Neuronal stem cell (in vitro differentiated cells): ENCODE measurements around the gene CYP27B1.

Experiments
- DNase-seq: peaks from one replicate; pipeline ENCODE4 v3.0.0-alpha.2; 2013; ENCODE audit warnings: low spot score
- H2AFZ ChIP-seq: one replicate; pipeline ENCODE4 v1.6.1; 2013; ENCODE audit warnings: mild to moderate bottlenecking, low read length, inconsistent platforms
- H2AK5ac ChIP-seq: 2 replicates; pipeline ENCODE4 v1.6.1; 2013; ENCODE audit warnings: low read depth, mild to moderate bottlenecking, inconsistent platforms, low read length, moderate library complexity, mixed read lengths
- H2BK120ac ChIP-seq: 2 replicates; pipeline ENCODE4 v1.6.1; 2013; ENCODE audit warnings: low read depth, mild to moderate bottlenecking, inconsistent platforms, low read length, moderate library complexity, mixed read lengths
- H2BK12ac ChIP-seq: one replicate; pipeline ENCODE4 v1.6.1; 2013; ENCODE audit warnings: low read length, inconsistent platforms
- H2BK15ac ChIP-seq: 2 replicates; pipeline ENCODE4 v1.6.1; 2013; ENCODE audit warnings: mild to moderate bottlenecking, low read length, inconsistent platforms, mixed read lengths
- H2BK5ac ChIP-seq: one replicate; pipeline ENCODE4 v1.6.1; 2013; ENCODE audit warnings: inconsistent platforms, mild to moderate bottlenecking, low read length, moderate library complexity
- H3K14ac ChIP-seq: one replicate; pipeline ENCODE4 v1.6.1; 2013; ENCODE audit warnings: low read length, inconsistent platforms
- H3K18ac ChIP-seq: 2 replicates; pipeline ENCODE4 v1.6.1; 2013; ENCODE audit warnings: low read length, inconsistent platforms
- H3K23ac ChIP-seq: 2 replicates; pipeline ENCODE4 v1.6.1; 2013; ENCODE audit warnings: low read depth, mild to moderate bottlenecking, mixed read lengths, low read length, inconsistent platforms; ENCODE audit not compliant: poor library complexity
- H3K27ac ChIP-seq: replicated peaks from 3 replicates; pipeline ENCODE4 v1.5.1; 2013; ENCODE audit warnings: low read length, inconsistent platforms
- H3K27me3 ChIP-seq, 3 experiments: 2 replicates each; pipeline ENCODE4 v1.6.1; 2013; ENCODE audit warnings: low read length in 3 of 3, mild to moderate bottlenecking in 2 of 3, inconsistent platforms in 1 of 3, low read depth in 1 of 3, mixed read lengths in 1 of 3, moderate library complexity in 1 of 3; ENCODE audit not compliant: control insufficient read depth in 3 of 3, insufficient read depth in 3 of 3
- H3K36me3 ChIP-seq, 2 donors: replicated peaks in 1 of 2; 2 replicates each; pipeline ENCODE4 v1.6.1; 2013; ENCODE audit warnings: low read length in 2 of 2; ENCODE audit not compliant: control insufficient read depth in 2 of 2, insufficient read depth in 2 of 2
- H3K4ac ChIP-seq: 2 replicates; pipeline ENCODE4 v1.6.1; 2013; ENCODE audit warnings: inconsistent platforms, mild to moderate bottlenecking, low read length, moderate library complexity
- H3K4me1 ChIP-seq, 2 donors: 1 replicate in 1 of 2; 2 replicates in 1 of 2; pipeline ENCODE4 v1.6.1; 2013; ENCODE audit warnings: low read length in 2 of 2, low read depth in 1 of 2; ENCODE audit not compliant: control insufficient read depth in 2 of 2, insufficient read depth in 1 of 2
- H3K4me2 ChIP-seq: one replicate; pipeline ENCODE4 v1.6.1; 2013; ENCODE audit warnings: mild to moderate bottlenecking, low read length, inconsistent platforms; ENCODE audit not compliant: insufficient read depth, poor library complexity, severe bottlenecking
- H3K4me3 ChIP-seq, 2 donors: 2 replicates each; pipeline ENCODE4 v1.5.1; 2013; ENCODE audit warnings: low read length in 2 of 2, mild to moderate bottlenecking in 2 of 2, inconsistent platforms in 1 of 2, moderate library complexity in 1 of 2
- H3K79me1 ChIP-seq: one replicate; pipeline ENCODE4 v1.6.1; 2013; ENCODE audit warnings: low read depth, mild to moderate bottlenecking, inconsistent platforms, low read length, moderate library complexity
- H3K9ac ChIP-seq: one replicate; pipeline ENCODE4 v1.6.1; 2013; ENCODE audit warnings: mild to moderate bottlenecking, low read depth, low read length, inconsistent platforms; ENCODE audit not compliant: poor library complexity
- H3K9me3 ChIP-seq, 2 donors: replicated peaks in 1 of 2; 2 replicates each; pipeline versions ENCODE3 to v1.6.1; 2013; ENCODE audit warnings: low read length in 2 of 2, mild to moderate bottlenecking in 2 of 2, inconsistent platforms in 1 of 2, low read depth in 1 of 2, mixed read lengths in 1 of 2, moderate library complexity in 1 of 2; ENCODE audit not compliant: control insufficient read depth in 2 of 2, insufficient read depth in 1 of 2
- H4K8ac ChIP-seq: one replicate; pipeline ENCODE4 v1.6.1; 2013; ENCODE audit warnings: low read depth, mild to moderate bottlenecking, inconsistent platforms, low read length, moderate library complexity
- H4K91ac ChIP-seq: one replicate; pipeline ENCODE4 v1.6.1; 2013; ENCODE audit warnings: low read length, low read depth, mild to moderate bottlenecking, inconsistent platforms; ENCODE audit not compliant: poor library complexity
- WGBS, 2 donors: extraction: QIAGEN DNeasy Blood & Tissue Kit; methylation state at CpG; one replicate each; pipeline ENCODE4 v1.1.7; 2013; ENCODE audit warnings: missing lambda C conversion rate in 2 of 2, mixed read lengths in 1 of 2; ENCODE audit not compliant: insufficient read length in 2 of 2, insufficient replicate concordance in 1 of 2; ENCODE audit errors: extremely low coverage in 2 of 2; 5-methylcytosine and 5-hydroxymethylcytosine counted together

CYP27B1 gene

DNA sequence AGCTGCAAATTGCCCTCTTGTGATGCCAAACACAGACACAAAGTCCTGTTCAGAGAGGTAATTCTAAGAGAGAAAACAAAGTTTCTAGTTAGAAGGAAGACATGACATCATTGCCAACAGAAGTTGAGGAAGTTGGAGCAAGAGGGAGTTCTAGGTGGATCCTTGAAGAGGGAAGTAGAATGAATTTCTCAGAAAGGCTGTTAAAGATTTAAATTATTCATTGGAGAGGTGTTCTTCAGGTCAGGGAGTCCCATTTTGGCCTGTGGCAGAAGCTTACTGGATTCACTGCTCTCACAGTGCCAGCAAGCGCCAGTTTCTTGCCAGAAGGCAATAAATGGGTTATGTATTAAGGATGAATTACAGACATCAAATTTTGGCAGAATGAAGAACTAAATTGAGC, 31.1 kb upstream of the CYP27B1 start:
- H2AFZ ChIP-seq, result no peak overlapping the region
- H2BK120ac ChIP-seq, result no peak overlapping the region
- H3K4me2 ChIP-seq, result no peak overlapping the region
- no peaks in the 10 kb centered on the region for H3K9me3 ChIP-seq
- H3K4ac ChIP-seq, result no peak overlapping the region
- H2BK5ac ChIP-seq, result no peak overlapping the region
- no peak overlapping the region for H2BK12ac ChIP-seq
- no peak overlapping the region for H3K9ac ChIP-seq
- no peak for DNase-seq
- H3K79me1 ChIP-seq, result no peaks in the 10 kb centered on the region
- H4K8ac ChIP-seq, result no peak overlapping the region
- no peak overlapping the region for H3K23ac ChIP-seq
- H3K18ac ChIP-seq, result no peak overlapping the region
- H3K27me3 ChIP-seq, result no peaks in the 10 kb centered on the region
- no peak overlapping the region for H3K4me3 ChIP-seq
- H2BK15ac ChIP-seq, result no peak overlapping the region
- peaks cover 19 to 88% of the 10 kb centered on the region in 2 donors for H3K36me3 ChIP-seq
- H3K27ac ChIP-seq, result no peak overlapping the region
- no CpG with 5 or more reads among the region's 1 CpG for WGBS, 2 donors
- H3K4me1 ChIP-seq, result no peaks in the 10 kb centered on the region
- no peak overlapping the region for H3K14ac ChIP-seq
- no peak overlapping the region for H2AK5ac ChIP-seq
- no peak overlapping the region for H4K91ac ChIP-seq

DNA sequence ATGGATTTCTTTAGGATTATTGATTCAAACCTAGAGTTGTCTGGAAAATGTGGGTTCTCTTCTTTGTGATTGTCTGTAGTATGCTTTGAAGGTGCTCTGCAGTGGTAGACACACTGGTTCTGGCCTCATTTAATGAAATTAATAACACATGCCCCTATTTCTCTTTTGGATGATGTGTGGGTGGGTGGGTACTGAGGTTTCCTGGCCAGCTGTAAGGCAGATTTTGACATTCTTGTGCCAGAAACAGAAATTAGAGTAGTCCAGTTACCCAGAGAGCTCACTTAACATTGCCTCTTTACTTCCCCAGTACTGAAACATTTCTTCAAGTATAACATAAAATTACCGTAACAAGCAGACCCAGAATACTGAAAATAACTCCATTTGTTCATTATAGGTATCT, 30.1 kb upstream of the CYP27B1 start:
- WGBS, 2 donors, result no CpG with 5 or more reads among the region's 1 CpG
- no peak overlapping the region for H3K4me2 ChIP-seq
- H2AFZ ChIP-seq, result no peak overlapping the region
- no peak overlapping the region for H3K14ac ChIP-seq
- no peak overlapping the region for H3K4ac ChIP-seq
- no peak overlapping the region for H2AK5ac ChIP-seq
- H2BK120ac ChIP-seq, result no peak overlapping the region
- H2BK12ac ChIP-seq, result no peak overlapping the region
- H4K91ac ChIP-seq, result no peak overlapping the region
- no peak overlapping the region for H4K8ac ChIP-seq
- H3K4me3 ChIP-seq, result no peak overlapping the region
- no peaks in the 10 kb centered on the region for H3K27me3 ChIP-seq
- no peak overlapping the region for H3K18ac ChIP-seq
- no peaks in the 10 kb centered on the region for H3K9me3 ChIP-seq
- H3K4me1 ChIP-seq, result no peaks in the 10 kb centered on the region
- DNase-seq, result no peak
- H3K27ac ChIP-seq, result no peak overlapping the region
- H3K79me1 ChIP-seq, result no peaks in the 10 kb centered on the region
- peaks cover 20 to 88% of the 10 kb centered on the region in 2 donors for H3K36me3 ChIP-seq
- H2BK5ac ChIP-seq, result no peak overlapping the region
- no peak overlapping the region for H3K9ac ChIP-seq
- H3K23ac ChIP-seq, result no peak overlapping the region
- no peak overlapping the region for H2BK15ac ChIP-seq

DNA sequence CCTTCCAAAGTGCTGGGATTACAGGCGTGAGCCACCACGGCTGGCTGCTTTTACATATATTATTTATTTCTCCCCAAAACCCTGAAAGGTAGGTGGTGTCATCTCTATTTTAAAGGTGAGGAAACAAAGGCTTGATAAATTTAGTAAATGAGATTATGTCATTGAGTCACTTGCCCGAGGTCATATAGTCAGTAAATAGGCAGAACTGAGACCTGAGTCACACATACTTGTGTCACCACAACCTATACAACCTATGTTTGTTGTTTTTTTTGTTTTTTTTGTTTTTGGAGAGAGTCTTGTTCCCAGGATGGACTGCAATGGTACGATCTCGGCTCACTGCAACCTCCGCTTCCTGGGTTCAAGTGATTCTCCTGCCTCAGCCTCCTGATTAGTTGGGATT, 28.5 kb upstream of the CYP27B1 start:
- Histone ChIP-seq H4K8ac (no peak overlapping the region), H3K23ac (no peak overlapping the region), H3K79me1 (no peaks in the 10 kb centered on the region), H2BK5ac (no peak overlapping the region), H2BK15ac (no peak overlapping the region), H3K27me3 (no peaks in the 10 kb centered on the region), H3K4me2 (no peak overlapping the region), H3K18ac (no peak overlapping the region), H4K91ac (no peak overlapping the region), H3K36me3 (peaks cover 19 to 92% of the 10 kb centered on the region in 2 donors), H2AFZ (no peak overlapping the region), H3K4ac (no peak overlapping the region), H3K27ac (no peak overlapping the region), H3K4me3 (no peak overlapping the region), H2AK5ac (no peak overlapping the region), H3K14ac (no peak overlapping the region), H2BK12ac (no peak overlapping the region), H3K9ac (no peak overlapping the region), H3K4me1 (no peaks in the 10 kb centered on the region), H2BK120ac (no peak overlapping the region), H3K9me3 (no peaks in the 10 kb centered on the region)
- WGBS, 2 donors, result no CpG with 5 or more reads among the region's 6 CpGs
- DNase-seq, result no peak

DNA sequence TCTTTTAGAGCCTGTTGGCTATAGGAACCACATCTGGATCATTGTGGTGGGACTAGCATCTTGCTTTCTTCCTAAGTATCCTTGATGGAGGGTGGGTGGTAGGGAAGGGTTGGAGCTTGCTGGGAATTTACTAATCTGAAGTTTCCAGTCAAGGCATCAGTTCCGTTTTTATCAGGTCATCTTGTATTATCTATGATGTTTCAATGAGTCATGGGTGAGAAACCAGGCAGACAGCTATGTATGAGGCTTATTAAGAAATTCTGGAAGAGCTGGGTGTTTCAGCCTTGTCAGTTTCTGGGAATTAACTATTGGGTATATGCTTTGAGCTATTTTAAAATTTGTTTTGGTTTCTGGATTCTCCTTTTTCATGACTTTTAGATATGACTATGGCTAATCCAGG, 27.0 kb upstream of the CYP27B1 start:
- Histone ChIP-seq H2BK15ac (no peak overlapping the region), H3K36me3 (peaks cover 19 to 92% of the 10 kb centered on the region in 2 donors), H3K27me3 (no peaks in the 10 kb centered on the region), H3K18ac (no peak overlapping the region), H2BK5ac (no peak overlapping the region), H2BK120ac (no peak overlapping the region), H3K9ac (no peak overlapping the region), H3K4ac (no peak overlapping the region), H3K9me3 (no peaks in the 10 kb centered on the region), H4K91ac (no peak overlapping the region), H2AK5ac (no peak overlapping the region), H3K23ac (no peak overlapping the region), H3K14ac (no peak overlapping the region), H3K79me1 (no peaks in the 10 kb centered on the region), H3K4me2 (no peak overlapping the region), H2AFZ (no peak overlapping the region), H3K4me1 (no peaks in the 10 kb centered on the region), H2BK12ac (no peak overlapping the region), H3K4me3 (no peak overlapping the region), H3K27ac (no peak overlapping the region), H4K8ac (no peak overlapping the region)
- DNase-seq, result no peak
- WGBS, 2 donors, result no CpG with 5 or more reads among the region's 1 CpG
